ENCODE measurements around the gene BTNL2. TPM values are rescaled to one million over a fixed set of nuclear protein-coding genes. Genes with fewer than 3 reads are reported as not detected.

Gene BTNL2
- total and polyA plus RNA-seq, 4 donors, result not detected

GRCh38 chr6:32387589-32388340 lies 19.2 kb downstream of the BTNL2 start:
- no peak for ATAC-seq (ENCODE audit: low FRiP score)
- intact Hi-C loops (cut with DNase I), result no loop called here
- no peaks in the 10 kb centered on the region for H3K36me3 ChIP-seq (ENCODE audit: control insufficient read depth in 1 of 2, insufficient read depth in 2 of 2, low read length in 1 of 2)
- no peak for DNase-seq
- no peaks in the 10 kb centered on the region for H3K9me3 ChIP-seq (ENCODE audit: control insufficient read depth, low read length)
- H3K4me3 ChIP-seq (ENCODE audit: low read length in 2 of 2), result no peak overlapping the region
- no peaks in the 10 kb centered on the region for H3K27me3 ChIP-seq (ENCODE audit: control insufficient read depth in 1 of 2, insufficient read depth in 2 of 2, low read length in 1 of 2)
- 41 to 63% methylated on average over 6 of the region's 6 CpGs for WGBS, 2 donors
- no peak overlapping the region for H3K27ac ChIP-seq (ENCODE audit: low read depth in 1 of 2, low read length in 2 of 2)
- H3K4me1 ChIP-seq (ENCODE audit: control insufficient read depth in 1 of 2, insufficient read depth in 2 of 2, low read length in 2 of 2), result no peaks in the 10 kb centered on the region

GRCh38 chr6:32386040-32386439 lies 20.9 kb downstream of the BTNL2 start:
- DNase-seq (no peak), ATAC-seq (ENCODE audit: low FRiP score) (no peak)
- WGBS, 2 donors, result 90 to 91% methylated on average over 1 of the region's 1 CpG
- H3K27ac ChIP-seq (ENCODE audit: low read depth in 1 of 2, low read length in 2 of 2), result no peak overlapping the region
- intact Hi-C loops (cut with DNase I), result no loop called here
- H3K36me3 ChIP-seq (ENCODE audit: control insufficient read depth in 1 of 2, insufficient read depth in 2 of 2, low read length in 1 of 2), result no peaks in the 10 kb centered on the region
- no peak overlapping the region for H3K4me3 ChIP-seq (ENCODE audit: low read length in 2 of 2)
- no peaks in the 10 kb centered on the region for H3K27me3 ChIP-seq (ENCODE audit: control insufficient read depth in 1 of 2, insufficient read depth in 2 of 2, low read length in 1 of 2)
- H3K9me3 ChIP-seq (ENCODE audit: control insufficient read depth, low read length), result no peaks in the 10 kb centered on the region
- no peaks in the 10 kb centered on the region for H3K4me1 ChIP-seq (ENCODE audit: control insufficient read depth in 1 of 2, insufficient read depth in 2 of 2, low read length in 2 of 2)

GRCh38 chr6:32382757-32383420 lies 24.1 kb downstream of the BTNL2 start:
- WGBS, 2 donors, result 37 to 47% methylated on average over 1 of the region's 1 CpG
- H3K4me1 ChIP-seq (ENCODE audit: control insufficient read depth in 1 of 2, insufficient read depth in 2 of 2, low read length in 2 of 2), result no peaks in the 10 kb centered on the region
- DNase-seq (no peak), ATAC-seq (ENCODE audit: low FRiP score) (no peak)
- H3K4me3 ChIP-seq (ENCODE audit: low read length in 2 of 2), result no peak overlapping the region
- H3K36me3 ChIP-seq (ENCODE audit: control insufficient read depth in 1 of 2, insufficient read depth in 2 of 2, low read length in 1 of 2), result no peaks in the 10 kb centered on the region
- H3K9me3 ChIP-seq (ENCODE audit: control insufficient read depth, low read length), result no peaks in the 10 kb centered on the region
- no peaks in the 10 kb centered on the region for H3K27me3 ChIP-seq (ENCODE audit: control insufficient read depth in 1 of 2, insufficient read depth in 2 of 2, low read length in 1 of 2)
- intact Hi-C loops (cut with DNase I), result no loop called here
- H3K27ac ChIP-seq (ENCODE audit: low read depth in 1 of 2, low read length in 2 of 2), result no peak overlapping the region

GRCh38 chr6:32379545-32379944 lies 27.4 kb downstream of the BTNL2 start:
- Histone ChIP-seq H3K27ac (ENCODE audit: low read depth in 1 of 2, low read length in 2 of 2) (no peak overlapping the region), H3K4me3 (ENCODE audit: low read length in 2 of 2) (no peak overlapping the region), H3K4me1 (ENCODE audit: control insufficient read depth in 1 of 2, insufficient read depth in 2 of 2, low read length in 2 of 2) (no peaks in the 10 kb centered on the region), H3K36me3 (ENCODE audit: control insufficient read depth in 1 of 2, insufficient read depth in 2 of 2, low read length in 1 of 2) (no peaks in the 10 kb centered on the region), H3K27me3 (ENCODE audit: control insufficient read depth in 1 of 2, insufficient read depth in 2 of 2, low read length in 1 of 2) (no peaks in the 10 kb centered on the region), H3K9me3 (ENCODE audit: control insufficient read depth, low read length) (peaks cover 3% of the 10 kb centered on the region)
- DNase-seq (no peak), ATAC-seq (ENCODE audit: low FRiP score) (no peak)
- intact Hi-C loops (cut with DNase I), result no loop called here
- WGBS, 2 donors, result 36 to 47% methylated on average over 2 of the region's 2 CpGs

- intact Hi-C loops (cut with DNase I), result no loop called here
- H3K4me1 ChIP-seq (ENCODE audit: control insufficient read depth in 1 of 2, insufficient read depth in 2 of 2, low read length in 2 of 2), result no peaks in the 10 kb centered on the region
Observed at GRCh38 chr6:32375739-32376529, 31.0 kb downstream of the BTNL2 start.

GRCh38 chr6:32371803-32372202 lies 35.2 kb downstream of the BTNL2 start, which contains the start of gene TSBP1:
TSS of gene TSBP1 (minus strand) at chr6:32371903. CDS start at chr6:32371706, 197 bp downstream.
- DNase-seq (no peak), ATAC-seq (ENCODE audit: low FRiP score) (no peak)
- no peaks in the 10 kb centered on the region for H3K4me1 ChIP-seq (ENCODE audit: control insufficient read depth in 1 of 2, insufficient read depth in 2 of 2, low read length in 2 of 2)
- H3K27ac ChIP-seq (ENCODE audit: low read depth in 1 of 2, low read length in 2 of 2), result no peak within 1 kb of the TSS
- H3K9me3 ChIP-seq (ENCODE audit: control insufficient read depth, low read length), result peaks cover 4% of the 10 kb centered on the region
- no peaks in the 10 kb centered on the region for H3K36me3 ChIP-seq (ENCODE audit: control insufficient read depth in 1 of 2, insufficient read depth in 2 of 2, low read length in 1 of 2)
- intact Hi-C loops (cut with DNase I), result no loop called here
- peaks cover 0 to 2% of the 10 kb centered on the region in 2 donors for H3K27me3 ChIP-seq (ENCODE audit: control insufficient read depth in 1 of 2, insufficient read depth in 2 of 2, low read length in 1 of 2)
- H3K4me3 ChIP-seq (ENCODE audit: low read length in 2 of 2), result no peak within 1 kb of the TSS

More at GRCh38 chr6:32375739-32376529, 31.0 kb downstream of the BTNL2 start:
- Histone ChIP-seq H3K27me3 (ENCODE audit: control insufficient read depth in 1 of 2, insufficient read depth in 2 of 2, low read length in 1 of 2) (peaks cover 0 to 2% of the 10 kb centered on the region in 2 donors), H3K9me3 (ENCODE audit: control insufficient read depth, low read length) (peaks cover 4% of the 10 kb centered on the region), H3K27ac (ENCODE audit: low read depth in 1 of 2, low read length in 2 of 2) (no peak overlapping the region), H3K36me3 (ENCODE audit: control insufficient read depth in 1 of 2, insufficient read depth in 2 of 2, low read length in 1 of 2) (no peaks in the 10 kb centered on the region), H3K4me3 (ENCODE audit: low read length in 2 of 2) (no peak overlapping the region)
- no peak for DNase-seq
- no peak for ATAC-seq (ENCODE audit: low FRiP score)
- WGBS, 2 donors, result 70 to 78% methylated on average over 7 of the region's 7 CpGs

- ATAC-seq (ENCODE audit: low FRiP score), result no peak
Observed at GRCh38 chr6:32371229-32371628, 35.8 kb downstream of the BTNL2 start.

GRCh38 chr6:32370505-32370904 lies 36.5 kb downstream of the BTNL2 start:
- intact Hi-C loops (cut with DNase I), result no loop called here
- H3K9me3 ChIP-seq (ENCODE audit: control insufficient read depth, low read length), result peaks cover 2% of the 10 kb centered on the region
- no peak overlapping the region for H3K27ac ChIP-seq (ENCODE audit: low read depth in 1 of 2, low read length in 2 of 2)
- no peaks in the 10 kb centered on the region for H3K4me1 ChIP-seq (ENCODE audit: control insufficient read depth in 1 of 2, insufficient read depth in 2 of 2, low read length in 2 of 2)
- no peaks in the 10 kb centered on the region for H3K36me3 ChIP-seq (ENCODE audit: control insufficient read depth in 1 of 2, insufficient read depth in 2 of 2, low read length in 1 of 2)
- peaks cover 0 to 2% of the 10 kb centered on the region in 2 donors for H3K27me3 ChIP-seq (ENCODE audit: control insufficient read depth in 1 of 2, insufficient read depth in 2 of 2, low read length in 1 of 2)
- no peak overlapping the region for H3K4me3 ChIP-seq (ENCODE audit: low read length in 2 of 2)
- ATAC-seq (ENCODE audit: low FRiP score), result no peak
- no peak for DNase-seq
- whole genome bisulfite sequencing, 2 donors, result 15 to 42% methylated on average over 2 of the region's 2 CpGs

More at GRCh38 chr6:32371229-32371628, 35.8 kb downstream of the BTNL2 start:
- Histone ChIP-seq H3K27me3 (ENCODE audit: control insufficient read depth in 1 of 2, insufficient read depth in 2 of 2, low read length in 1 of 2) (peaks cover 0 to 2% of the 10 kb centered on the region in 2 donors), H3K4me3 (ENCODE audit: low read length in 2 of 2) (no peak overlapping the region), H3K27ac (ENCODE audit: low read depth in 1 of 2, low read length in 2 of 2) (no peak overlapping the region), H3K9me3 (ENCODE audit: control insufficient read depth, low read length) (peaks cover 4% of the 10 kb centered on the region), H3K36me3 (ENCODE audit: control insufficient read depth in 1 of 2, insufficient read depth in 2 of 2, low read length in 1 of 2) (no peaks in the 10 kb centered on the region), H3K4me1 (ENCODE audit: control insufficient read depth in 1 of 2, insufficient read depth in 2 of 2, low read length in 2 of 2) (no peaks in the 10 kb centered on the region)
- intact Hi-C loops (cut with DNase I), result no loop called here
- no peak for DNase-seq
- 6 to 10% methylated on average over 1 of the region's 1 CpG for WGBS, 2 donors
